COLO668 (cell line): Measurements from ENCODE around the gene TEX264.

ENCODE experiments used
- DNase-seq: peaks from one replicate; lab custom pipeline; 2025; ENCODE audit not compliant: unreplicated experiment; lab: John Stamatoyannopoulos, UW

The TEX264 gene

GRCh38 chr3:51747840-51748239 is 76.8 kb downstream of the TEX264 start:
- DNase-seq: no peak

- no peak for DNase-seq
Measured at GRCh38 chr3:51748327-51748726, 77.3 kb downstream of the TEX264 start.

GRCh38 chr3:51750878-51751277 is 79.8 kb downstream of the TEX264 start:
- no peak for DNase-seq

- DNase-seq: no peak
Measured at GRCh38 chr3:51751287-51751686, 80.2 kb downstream of the TEX264 start.
